HCT116 (cell line): ENCODE data around the gene HECW1. TPM values are rescaled to one million over a fixed set of nuclear protein-coding genes. Genes with fewer than 3 reads are reported as not detected.

Source experiments
- ATAC-seq: fragments of 200-7000 bp; cut with Tn5 transposase; 2 replicates; pipeline ENCODE4 v1.9.1; 2020; ENCODE audit warnings: mild to moderate bottlenecking, moderate library complexity
- BruUV-seq: library from RNA; stranded (reverse); fragments of 400-500 nt; replicated peaks from 2 replicates; lab custom pipeline; 2021; lab: Mats Ljungman, UMichigan
- CTCF ChIA-PET: fragments of 300-600 bp; sonication (Branson Sonifier 250); formaldehyde crosslinking; loops from one replicate; lab custom pipeline; 2021; ENCODE audit warnings: antibody characterized with exemption; lab: Charles Lee
- POLR2A ChIA-PET: fragments of 300-600, 350-600 bp; sonication (Branson Sonifier 250); formaldehyde crosslinking; loops from one replicate; lab custom pipeline; 2021; ENCODE audit warnings: antibody characterized with exemption; lab: Charles Lee
- RAD21 ChIA-PET, 2 experiments: fragments of 300-600 bp; sonication (Branson Sonifier 250); formaldehyde crosslinking; loops; one replicate each; lab custom pipeline; 2023; ENCODE audit warnings: low total read pairs in 2 of 2; ENCODE audit not compliant: uncharacterized antibody in 2 of 2, unreplicated experiment in 2 of 2, low non-redundant PET in 1 of 2; lab: Charles Lee
- DNase-seq: peaks from one replicate; pipeline ENCODE4 v3.0.0-alpha.2; 2010; ENCODE audit warnings: low read depth, low spot score
- H2AFZ ChIP-seq: fragments of 200-600 bp; shearing (Covaris generic), sonication (generic); 2 replicates; pipeline ENCODE4 v1.6.1; 2017; ENCODE audit warnings: low read depth, mixed run types, mixed read lengths, antibody characterized with exemption, low read length; ENCODE audit not compliant: poor library complexity, severe bottlenecking
- H3K27ac ChIP-seq: 2 replicates; pipeline ENCODE4 v1.5.1; 2012; ENCODE audit warnings: low read depth, low read length
- H3K27me3 ChIP-seq: fragments of 200-600 bp; sonication (generic); 2 replicates; pipeline ENCODE4 v1.6.1; 2016; ENCODE audit warnings: mixed run types, low read length, mixed read lengths; ENCODE audit not compliant: insufficient read depth
- H3K36me3 ChIP-seq, 2 experiments: fragments of 200-500 bp in 1 of 2; fragments of 200-600 bp in 1 of 2; sonication (Bioruptor generic) in 1 of 2; sonication (generic) in 1 of 2; 2 replicates each; pipeline versions ENCODE4 v1.5.1 to v1.6.1; 2014 to 2016; ENCODE audit warnings: low read length in 2 of 2, inconsistent platforms in 1 of 2, mixed read lengths in 1 of 2, mixed run types in 1 of 2; ENCODE audit not compliant: insufficient read depth in 2 of 2, control insufficient read depth in 1 of 2
- H3K4me1 ChIP-seq, 2 experiments: fragments of 200-600 bp in 1 of 2; sonication (generic) in 1 of 2; 2 replicates each; pipeline versions ENCODE4 v1.5.1 to v1.6.1; 2012 to 2017; ENCODE audit warnings: low read length in 2 of 2, inconsistent platforms in 1 of 2, mild to moderate bottlenecking in 1 of 2, mixed read lengths in 1 of 2, mixed run types in 1 of 2, moderate library complexity in 1 of 2; ENCODE audit not compliant: insufficient read depth in 2 of 2, control insufficient read depth in 1 of 2
- H3K4me2 ChIP-seq: fragments of 200-600 bp; sonication (generic); 2 replicates; pipeline ENCODE4 v1.6.1; 2017; ENCODE audit warnings: mixed run types, low read length, mixed read lengths
- H3K4me3 ChIP-seq, 2 experiments: fragments of 200-600 bp in 1 of 2; sonication (generic) in 1 of 2; replicated peaks in 1 of 2; 2 replicates each; pipeline ENCODE4 v1.5.1; 2011 to 2016; ENCODE audit warnings: low read length in 2 of 2, control low read depth in 1 of 2, low read depth in 1 of 2, mild to moderate bottlenecking in 1 of 2, mixed read lengths in 1 of 2, mixed run types in 1 of 2
- H3K79me2 ChIP-seq: fragments of 200-600 bp; sonication (generic); 2 replicates; pipeline ENCODE4 v1.6.1; 2017; ENCODE audit warnings: mild to moderate bottlenecking, mixed run types, low read length, moderate library complexity, mixed read lengths; ENCODE audit not compliant: insufficient read depth
- H3K9ac ChIP-seq: fragments of 200-600 bp; sonication (generic); 2 replicates; pipeline ENCODE4 v1.6.1; 2016; ENCODE audit warnings: low read length, mixed read lengths
- H3K9me2 ChIP-seq: fragments of 200-600 bp; sonication (generic), shearing (Covaris generic); 2 replicates; pipeline ENCODE4 v1.6.1; 2017; ENCODE audit warnings: mixed run types, mild to moderate bottlenecking, moderate library complexity; ENCODE audit not compliant: insufficient read depth
- H3K9me3 ChIP-seq, 2 experiments: fragments of 200-500 bp in 1 of 2; fragments of 200-600 bp in 1 of 2; sonication (Bioruptor generic) in 1 of 2; sonication (generic) in 1 of 2; 2 replicates each; pipeline ENCODE4 v1.6.1; 2014 to 2017; ENCODE audit warnings: low read length in 2 of 2, mixed read lengths in 2 of 2, inconsistent platforms in 1 of 2, low read depth in 1 of 2, mild to moderate bottlenecking in 1 of 2, mixed run types in 1 of 2, moderate library complexity in 1 of 2; ENCODE audit not compliant: control insufficient read depth in 1 of 2, insufficient read depth in 1 of 2
- H4K20me1 ChIP-seq: fragments of 200-600 bp; sonication (generic), shearing (Covaris generic); 2 replicates; pipeline ENCODE4 v1.6.1; 2017; ENCODE audit warnings: mixed run types, mild to moderate bottlenecking, moderate library complexity; ENCODE audit not compliant: insufficient read depth
- CBX3 ChIP-seq: IDR thresholded peaks from 2 replicates; pipeline ENCODE4 v1.6.1; 2012; ENCODE audit warnings: low read depth
- EGR1 ChIP-seq: IDR thresholded peaks from 2 replicates; pipeline ENCODE4 v1.6.1; 2012; ENCODE audit warnings: low read depth
- ELF1 ChIP-seq: IDR thresholded peaks from 2 replicates; pipeline ENCODE4 v1.6.1; 2012; ENCODE audit warnings: low read depth, borderline replicate concordance
- EZH2 ChIP-seq: fragments of 200-600 bp; sonication (generic); IDR thresholded peaks from 2 replicates; pipeline ENCODE4 v1.6.1; 2017; ENCODE audit warnings: antibody characterized with exemption, mixed run types
- EZH2phosphoT487 ChIP-seq: fragments of 200-600 bp; IDR thresholded peaks from 2 replicates; pipeline ENCODE4 v1.6.1; 2018; ENCODE audit warnings: antibody characterized with exemption, borderline replicate concordance
- JUND ChIP-seq: IDR thresholded peaks from 2 replicates; pipeline ENCODE4 v1.6.1; 2012
- POLR2A ChIP-seq: IDR thresholded peaks from 2 replicates; pipeline ENCODE4 v1.7.0; 2011; ENCODE audit warnings: borderline replicate concordance; ENCODE audit not compliant: insufficient read depth, insufficient read length; ENCODE audit errors: extremely low read depth
- RAD21 ChIP-seq: IDR thresholded peaks from 2 replicates; pipeline ENCODE4 v1.6.1; 2012; ENCODE audit warnings: low read depth, mild to moderate bottlenecking
- SIN3A ChIP-seq: IDR thresholded peaks from 2 replicates; pipeline ENCODE4 v1.6.1; 2012; ENCODE audit warnings: low read depth
- ZNF274 ChIP-seq: fragments of 200-500 bp; sonication (Bioruptor generic); IDR thresholded peaks from 2 replicates; pipeline ENCODE4 v1.6.1; 2014; ENCODE audit warnings: mild to moderate bottlenecking, low read depth, low read length, inconsistent platforms
- intact Hi-C: fragments of 100-400 bp; cut with micrococcal nuclease; formaldehyde crosslinking; loops from 2 replicates; pipeline ENCODE4 v1.10.0; 2022
- total RNA-seq: library from RNA; stranded (reverse); gene quantifications from one replicate; pipeline ENCODE4 v1.2.1, GENCODE V29; 2021; ENCODE audit not compliant: unreplicated experiment
- TF ChIP-seq, protein P1 (sequence below): IDR thresholded peaks from 2 replicates; pipeline ENCODE4 v1.6.1; 2012; ENCODE audit warnings: low read depth
- TF ChIP-seq, protein P2 (sequence below): IDR thresholded peaks from 2 replicates; pipeline ENCODE4 v1.6.1; 2012

The HECW1 gene
- total RNA-seq, 1 experiment from 2014 or later = 5.6 TPM

DNA sequence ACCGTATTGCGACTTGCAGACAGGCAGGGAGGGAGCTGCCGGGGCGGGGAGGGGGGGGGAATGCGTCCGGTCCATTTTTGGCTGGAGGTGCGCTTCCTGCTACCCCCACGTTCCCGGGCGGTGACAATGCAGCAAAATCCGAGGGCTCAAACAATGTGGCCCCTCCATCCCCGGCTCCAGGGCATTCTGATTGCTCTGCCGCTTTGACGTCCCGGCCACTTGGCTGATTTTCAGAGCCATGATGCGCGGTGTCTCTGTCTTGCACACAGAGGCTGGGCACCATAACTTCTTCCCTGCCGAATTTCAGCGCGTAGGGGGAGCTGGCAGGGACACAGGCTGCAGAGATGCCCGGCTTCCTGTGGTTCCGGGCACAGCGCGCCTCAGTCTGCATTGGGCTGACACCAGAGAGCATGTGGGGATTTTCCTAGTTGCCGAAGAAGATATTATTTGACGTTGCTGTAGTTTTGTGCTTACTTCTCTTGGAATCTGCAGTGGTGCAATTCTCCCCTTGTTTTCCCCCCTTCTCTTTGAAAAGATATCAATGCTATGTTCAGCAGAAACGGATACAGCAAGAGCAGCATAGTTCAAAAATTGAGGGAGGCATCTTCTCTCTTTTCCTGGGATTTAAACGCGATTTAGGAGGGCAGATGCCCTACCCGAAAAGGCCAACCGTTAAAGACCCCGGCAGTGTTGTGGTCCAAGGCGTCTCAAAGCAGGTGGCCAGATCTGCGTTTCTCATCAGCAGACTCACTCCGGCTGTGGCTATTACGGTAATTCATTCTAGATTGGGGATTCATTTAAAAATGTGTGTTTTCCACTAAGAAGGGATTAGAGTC, 1.4 kb downstream of the HECW1 start:
- H4K20me1 ChIP-seq = no peaks in the 10 kb centered on the region
- H3K9me3 ChIP-seq = no peaks in the 10 kb centered on the region
- CTCF ChIA-PET = no interaction called here
- no peak overlapping the region for H3K27ac ChIP-seq
- no peaks in the 10 kb centered on the region for H3K36me3 ChIP-seq
- H3K27me3 ChIP-seq = no peaks in the 10 kb centered on the region
- POLR2A ChIA-PET = no interaction called here
- intact Hi-C loops = no loop called here
- BruUV-seq = no TSS peak
- no peaks in the 10 kb centered on the region for H3K79me2 ChIP-seq
- no peak for DNase-seq
- RAD21 ChIA-PET = no interaction called here
- H2AFZ ChIP-seq = no peak overlapping the region
- no peak overlapping the region for H3K4me2 ChIP-seq
- no peak for ATAC-seq
- no peak overlapping the region for H3K4me3 ChIP-seq
- no peaks in the 10 kb centered on the region for H3K4me1 ChIP-seq
- no peaks in the 10 kb centered on the region for H3K9me2 ChIP-seq
- no peak overlapping the region for H3K9ac ChIP-seq
- TF ChIP-seq, protein P1, sequence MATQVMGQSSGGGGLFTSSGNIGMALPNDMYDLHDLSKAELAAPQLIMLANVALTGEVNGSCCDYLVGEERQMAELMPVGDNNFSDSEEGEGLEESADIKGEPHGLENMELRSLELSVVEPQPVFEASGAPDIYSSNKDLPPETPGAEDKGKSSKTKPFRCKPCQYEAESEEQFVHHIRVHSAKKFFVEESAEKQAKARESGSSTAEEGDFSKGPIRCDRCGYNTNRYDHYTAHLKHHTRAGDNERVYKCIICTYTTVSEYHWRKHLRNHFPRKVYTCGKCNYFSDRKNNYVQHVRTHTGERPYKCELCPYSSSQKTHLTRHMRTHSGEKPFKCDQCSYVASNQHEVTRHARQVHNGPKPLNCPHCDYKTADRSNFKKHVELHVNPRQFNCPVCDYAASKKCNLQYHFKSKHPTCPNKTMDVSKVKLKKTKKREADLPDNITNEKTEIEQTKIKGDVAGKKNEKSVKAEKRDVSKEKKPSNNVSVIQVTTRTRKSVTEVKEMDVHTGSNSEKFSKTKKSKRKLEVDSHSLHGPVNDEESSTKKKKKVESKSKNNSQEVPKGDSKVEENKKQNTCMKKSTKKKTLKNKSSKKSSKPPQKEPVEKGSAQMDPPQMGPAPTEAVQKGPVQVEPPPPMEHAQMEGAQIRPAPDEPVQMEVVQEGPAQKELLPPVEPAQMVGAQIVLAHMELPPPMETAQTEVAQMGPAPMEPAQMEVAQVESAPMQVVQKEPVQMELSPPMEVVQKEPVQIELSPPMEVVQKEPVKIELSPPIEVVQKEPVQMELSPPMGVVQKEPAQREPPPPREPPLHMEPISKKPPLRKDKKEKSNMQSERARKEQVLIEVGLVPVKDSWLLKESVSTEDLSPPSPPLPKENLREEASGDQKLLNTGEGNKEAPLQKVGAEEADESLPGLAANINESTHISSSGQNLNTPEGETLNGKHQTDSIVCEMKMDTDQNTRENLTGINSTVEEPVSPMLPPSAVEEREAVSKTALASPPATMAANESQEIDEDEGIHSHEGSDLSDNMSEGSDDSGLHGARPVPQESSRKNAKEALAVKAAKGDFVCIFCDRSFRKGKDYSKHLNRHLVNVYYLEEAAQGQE = no peak
- TF ChIP-seq ELF1 (no peak), EZH2 (no peak), EZH2phosphoT487 (no peak), POLR2A (no peak), JUND (no peak), EGR1 (no peak), CBX3 (no peak), RAD21 (no peak), ZNF274 (no peak), SIN3A (no peak)
- TF ChIP-seq, protein P2, sequence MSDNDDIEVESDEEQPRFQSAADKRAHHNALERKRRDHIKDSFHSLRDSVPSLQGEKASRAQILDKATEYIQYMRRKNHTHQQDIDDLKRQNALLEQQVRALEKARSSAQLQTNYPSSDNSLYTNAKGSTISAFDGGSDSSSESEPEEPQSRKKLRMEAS = no peak
